Measurements from ENCODE around the gene MBTPS1. TPM values are rescaled to one million over a fixed set of nuclear protein-coding genes. Genes with fewer than 3 reads are reported as not detected.

Gene MBTPS1
- total RNA-seq, 4 donors from 2014 or later, result 85.1 to 122 (median 105) TPM

DNA sequence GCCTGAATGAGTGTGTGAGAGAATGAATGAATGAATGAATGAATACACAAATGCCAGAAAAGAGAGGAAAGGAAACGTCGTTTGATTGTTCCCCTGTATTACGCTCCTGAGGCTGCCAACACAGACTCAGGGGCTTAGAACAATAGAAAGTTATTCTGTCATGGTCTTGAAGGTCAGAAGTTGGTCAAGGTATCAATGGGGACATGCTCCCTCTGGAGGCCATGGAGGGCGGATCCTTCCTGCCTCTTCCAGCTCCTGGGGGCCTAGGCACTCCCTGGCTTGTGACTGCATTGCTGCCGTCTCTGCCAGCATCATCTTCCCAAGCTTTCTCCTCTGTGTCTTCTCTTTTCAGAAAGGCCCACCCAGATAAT, 72.6 kb downstream of the MBTPS1 start:
- TF ChIP-seq, protein P1, sequence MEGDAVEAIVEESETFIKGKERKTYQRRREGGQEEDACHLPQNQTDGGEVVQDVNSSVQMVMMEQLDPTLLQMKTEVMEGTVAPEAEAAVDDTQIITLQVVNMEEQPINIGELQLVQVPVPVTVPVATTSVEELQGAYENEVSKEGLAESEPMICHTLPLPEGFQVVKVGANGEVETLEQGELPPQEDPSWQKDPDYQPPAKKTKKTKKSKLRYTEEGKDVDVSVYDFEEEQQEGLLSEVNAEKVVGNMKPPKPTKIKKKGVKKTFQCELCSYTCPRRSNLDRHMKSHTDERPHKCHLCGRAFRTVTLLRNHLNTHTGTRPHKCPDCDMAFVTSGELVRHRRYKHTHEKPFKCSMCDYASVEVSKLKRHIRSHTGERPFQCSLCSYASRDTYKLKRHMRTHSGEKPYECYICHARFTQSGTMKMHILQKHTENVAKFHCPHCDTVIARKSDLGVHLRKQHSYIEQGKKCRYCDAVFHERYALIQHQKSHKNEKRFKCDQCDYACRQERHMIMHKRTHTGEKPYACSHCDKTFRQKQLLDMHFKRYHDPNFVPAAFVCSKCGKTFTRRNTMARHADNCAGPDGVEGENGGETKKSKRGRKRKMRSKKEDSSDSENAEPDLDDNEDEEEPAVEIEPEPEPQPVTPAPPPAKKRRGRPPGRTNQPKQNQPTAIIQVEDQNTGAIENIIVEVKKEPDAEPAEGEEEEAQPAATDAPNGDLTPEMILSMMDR (IDR thresholded peaks at IDR 0.05; ENCODE audit: low read depth), result no peak

- TF ChIP-seq, protein P1 (IDR thresholded peaks at IDR 0.05; ENCODE audit: low read depth), result no peak
Observed at GRCh38 chr16:84043486-84044117, 73.1 kb downstream of the MBTPS1 start.

DNA sequence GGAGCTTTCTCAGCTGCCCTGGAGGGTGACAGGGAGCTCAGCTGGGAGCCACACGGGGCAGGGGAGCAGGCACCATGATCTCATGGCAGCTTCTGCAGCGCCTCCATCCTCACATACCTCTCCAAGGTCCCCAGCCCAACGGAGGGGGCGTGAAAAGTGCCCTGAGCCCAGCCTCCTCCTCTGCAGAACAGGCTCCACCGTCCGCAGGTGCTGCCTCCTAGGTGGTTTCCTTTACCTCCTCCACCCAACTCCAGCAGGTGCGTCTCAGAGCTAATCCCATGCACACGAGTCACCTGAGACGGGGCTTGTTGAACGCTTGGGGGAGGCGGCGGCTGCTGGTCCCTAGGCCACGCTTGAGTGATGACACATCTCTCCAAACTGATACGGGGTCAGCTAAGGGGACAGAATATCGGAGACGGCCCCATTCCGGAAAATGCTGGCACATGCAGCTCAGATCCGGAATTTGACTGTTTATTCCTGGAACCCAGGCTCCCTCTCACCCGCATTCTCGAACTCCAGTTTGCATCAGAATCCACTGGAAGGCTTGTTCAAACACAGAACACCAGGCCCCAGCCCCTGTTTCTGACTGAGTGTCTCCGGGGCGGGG, 73.8 kb downstream of the MBTPS1 start:
- TF ChIP-seq, protein P1 (IDR thresholded peaks at IDR 0.05; ENCODE audit: low read depth), result no peak

DNA sequence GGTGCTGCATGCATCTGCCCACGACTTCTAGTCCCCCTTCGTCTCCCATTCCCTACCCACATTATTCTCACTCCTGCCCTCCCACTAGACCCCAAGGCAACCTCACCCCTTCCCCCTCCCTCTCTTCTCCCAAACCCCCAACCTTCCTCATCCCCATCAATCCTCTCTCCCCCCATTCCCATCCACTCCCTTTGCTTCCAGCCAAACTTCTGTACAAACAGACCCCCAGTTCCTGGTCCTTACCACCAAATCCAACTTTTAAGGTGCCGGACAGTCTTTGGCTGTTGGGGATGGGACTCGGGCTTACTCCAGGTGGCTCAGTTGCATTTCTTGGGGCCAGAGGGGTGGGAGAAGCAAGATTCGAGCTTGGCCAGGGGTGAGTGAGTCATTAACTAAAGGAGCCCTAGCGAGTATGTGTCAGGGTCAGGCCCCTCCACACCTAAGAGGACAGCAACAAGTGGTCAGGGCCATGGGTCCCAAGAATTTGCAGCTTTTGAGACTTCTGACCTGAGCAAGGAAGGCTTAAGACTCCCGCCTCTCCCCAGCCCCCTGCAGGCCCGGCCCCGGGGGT, 74.3 kb downstream of the MBTPS1 start, which contains the start of gene SLC38A8:
Gene SLC38A8, minus strand, starts transcription at position 488 of the 571 bp plus-strand sequence. CDS start 638 bp downstream, outside the sequence.
- TF ChIP-seq, protein P1 (IDR thresholded peaks at IDR 0.05; ENCODE audit: low read depth), result no peak

DNA sequence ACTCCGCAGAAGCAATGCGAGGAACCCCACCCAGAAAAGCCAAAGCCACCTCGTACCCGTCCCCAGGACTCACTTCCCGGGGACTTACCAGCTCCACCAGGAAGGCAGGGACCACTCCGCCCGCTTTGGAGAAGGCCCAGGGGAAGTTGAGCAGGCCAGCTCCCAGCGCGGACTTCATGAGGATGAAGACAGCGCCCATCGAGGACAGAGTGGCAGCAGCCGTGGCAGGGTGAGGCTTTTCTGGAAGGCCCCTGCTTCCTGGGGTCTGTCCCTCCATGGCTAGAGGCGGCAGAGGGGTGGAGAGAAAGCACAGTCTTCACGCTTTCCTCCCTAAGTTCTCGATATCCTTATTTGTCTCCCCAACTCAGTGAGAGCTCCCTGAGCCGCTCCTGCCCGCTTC, 74.9 kb downstream of the MBTPS1 start:
- TF ChIP-seq, protein P1 (IDR thresholded peaks at IDR 0.05; ENCODE audit: low read depth), result no peak

DNA sequence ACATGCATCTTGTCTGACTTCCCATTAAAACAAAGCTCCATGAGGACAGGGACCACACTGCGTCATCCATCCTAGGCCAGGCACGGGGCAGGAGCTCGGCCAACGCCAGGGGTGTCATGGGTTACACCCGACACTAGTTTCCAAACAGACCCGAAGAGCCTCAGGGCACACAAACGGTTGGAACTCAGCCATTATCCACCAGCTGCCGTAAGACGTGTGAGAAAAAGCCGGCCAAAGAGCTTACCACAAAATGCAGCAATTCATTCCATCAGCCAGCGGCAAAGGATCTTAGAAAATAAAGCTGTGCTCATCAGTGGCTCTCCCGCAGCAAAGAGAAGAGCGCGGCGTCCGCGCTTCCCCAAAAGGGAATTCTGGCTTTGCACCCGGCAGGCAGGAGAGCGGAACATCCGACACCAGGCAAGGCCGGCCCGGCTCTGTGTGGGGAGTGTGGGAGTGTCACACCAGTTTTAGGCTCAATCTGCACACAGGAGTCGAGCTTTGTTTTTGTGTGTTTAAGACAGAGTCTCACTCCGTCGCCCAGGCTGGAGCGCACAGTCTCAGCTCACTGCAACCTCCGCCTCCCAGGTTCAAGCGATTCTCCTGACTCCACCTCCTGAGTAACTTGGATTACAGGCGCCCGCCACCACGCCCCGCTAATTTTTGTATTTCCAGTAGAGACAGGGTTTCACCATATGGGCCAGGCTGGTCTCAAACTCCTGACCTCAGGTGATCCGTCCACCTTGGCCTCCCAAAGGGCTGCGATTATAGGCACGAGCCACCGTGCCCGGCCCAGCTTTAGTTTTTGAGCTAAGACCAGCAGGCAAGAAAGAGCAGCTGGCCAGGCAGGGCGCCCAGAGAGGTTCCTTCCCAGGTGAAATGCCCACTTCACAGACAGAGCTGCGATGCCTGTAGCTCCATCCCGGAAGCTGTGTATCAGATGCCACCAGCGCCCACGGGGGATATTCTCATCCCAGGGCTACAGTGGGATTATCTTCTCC, 75.6 kb downstream of the MBTPS1 start:
- TF ChIP-seq, protein P1 (IDR thresholded peaks at IDR 0.05; ENCODE audit: low read depth), result no peak
